H1 (cell line): ENCODE measurements around the gene VAV2. TPM values are rescaled to one million over a fixed set of nuclear protein-coding genes. Genes with fewer than 3 reads are reported as not detected.

Experiments
- ATF3 ChIP-seq: IDR thresholded peaks from 2 replicates; pipeline ENCODE4 v1.6.1; 2011; ENCODE audit warnings: low read depth, mild to moderate bottlenecking, low read length; ENCODE audit not compliant: insufficient read depth
- EP300 ChIP-seq, 2 experiments: IDR thresholded peaks; 1 replicate in 1 of 2; 2 replicates in 1 of 2; pipeline ENCODE4 v1.6.1; 2011 to 2012; ENCODE audit warnings: low read depth in 2 of 2, low read length in 2 of 2, mild to moderate bottlenecking in 2 of 2, borderline replicate concordance in 1 of 2, inconsistent platforms in 1 of 2, moderate library complexity in 1 of 2
- EZH2 ChIP-seq: fragments of 200-600 bp; sonication (generic); IDR thresholded peaks from 2 replicates; pipeline ENCODE4 v1.7.1; 2012; ENCODE audit warnings: low read depth, mild to moderate bottlenecking, moderate library complexity, low read length, inconsistent platforms; ENCODE audit not compliant: severe bottlenecking
- RBBP5 ChIP-seq: IDR thresholded peaks from 2 replicates; pipeline ENCODE4 v1.7.1; 2012; ENCODE audit warnings: low read depth, mild to moderate bottlenecking, inconsistent platforms, low read length, moderate library complexity, borderline replicate concordance
- RFX5 ChIP-seq: IDR thresholded peaks from 2 replicates; pipeline ENCODE4 v1.6.1; 2011; ENCODE audit warnings: low read depth, low read length, improper control_type of control experiment, borderline replicate concordance
- polyA plus RNA-seq, 7 experiments: library from polyadenylated mRNA; depleted of rRNA in 3 of 7; stranded (reverse) in 5 of 7; unstranded in 2 of 7; fragments of >200 nt in 5 of 7; fragments of 200-250 nt in 2 of 7; gene quantifications; 1 replicate in 5 of 7; 2 replicates in 1 of 7; 4 replicates in 1 of 7; pipeline versions ENCODE4 v1.2.1 to v1.2.3, GENCODE V29; 2011 to 2013; ENCODE audit warnings: missing spikeins in 2 of 7, mixed read lengths in 2 of 7
- total RNA-seq: library from RNA; stranded (reverse); fragmentation: NEBNext Ultra II Directional; extraction: Animal tissue kit (Norgen Biotek cat#: 25700); gene quantifications from 2 replicates; pipeline ENCODE4 v1.2.1, GENCODE V29; 2021

The VAV2 gene
- total and polyA plus RNA-seq, 2 of the 8 experiments (the other 6 are each of a cell fraction or from before 2014, with no cell fraction given): 13.6 to 37.6 TPM

GRCh38 chr9:133959171-133959570 lies 33.0 kb downstream of the VAV2 start (continued):
- TF ChIP-seq ATF3: no peak
- TF ChIP-seq RBBP5: no peak
- no peak for TF ChIP-seq RFX5
- no peak for TF ChIP-seq EP300 (IDR thresholded peaks at IDR 0.05; ENCODE audit: borderline replicate concordance in 1 of 2, low read depth in 2 of 2, low read length in 2 of 2)
- TF ChIP-seq EZH2: no peak
